ENCODE measurements around the gene TGIF2. TPM values are rescaled to one million over a fixed set of nuclear protein-coding genes. Genes with fewer than 3 reads are reported as not detected.

TGIF2 gene
- total and polyA plus RNA-seq, 2 of the 8 experiments (the other 6 are each of a cell fraction or from before 2014, with no cell fraction given): 49.7 to 76.7 TPM

DNA sequence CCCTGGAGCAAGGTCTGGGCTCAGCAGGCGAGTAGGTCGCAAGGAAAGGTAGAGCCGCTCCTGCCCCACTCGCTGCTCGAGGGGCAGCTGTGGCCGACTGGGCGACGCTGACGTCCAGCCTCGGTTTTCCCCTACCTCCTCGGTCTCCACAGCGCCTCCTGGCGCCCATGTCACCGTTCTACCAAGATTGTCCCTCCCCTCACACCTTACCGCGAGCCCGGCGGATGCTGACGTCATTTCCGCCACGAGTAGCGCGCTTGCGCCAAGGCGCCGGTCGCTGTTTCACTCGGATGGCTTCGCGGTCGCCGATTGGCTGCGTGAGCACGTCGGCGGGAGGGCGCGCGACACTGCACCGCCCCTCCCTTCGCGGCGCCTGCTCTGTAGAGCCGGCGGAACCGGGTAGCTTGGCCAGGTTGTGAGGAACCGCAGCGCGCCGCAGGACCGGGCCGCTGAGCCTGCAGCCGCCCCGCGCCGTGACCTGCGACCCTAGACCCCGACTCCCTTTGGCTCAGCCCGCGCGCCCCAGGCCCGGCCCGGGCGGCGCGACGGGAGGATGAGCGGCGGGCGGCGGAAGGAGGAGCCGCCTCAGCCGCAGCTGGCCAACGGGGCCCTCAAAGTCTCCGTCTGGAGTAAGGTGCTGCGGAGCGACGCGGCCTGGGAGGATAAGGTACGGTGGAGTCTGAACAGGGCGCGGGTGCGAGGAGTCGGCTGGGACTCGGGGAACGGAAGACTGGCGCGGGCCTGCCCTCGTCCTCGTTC, 32.2 kb downstream of the TGIF2 start, which contains the start of gene RAB5IF (continued):
- TF ChIP-seq, protein P1, sequence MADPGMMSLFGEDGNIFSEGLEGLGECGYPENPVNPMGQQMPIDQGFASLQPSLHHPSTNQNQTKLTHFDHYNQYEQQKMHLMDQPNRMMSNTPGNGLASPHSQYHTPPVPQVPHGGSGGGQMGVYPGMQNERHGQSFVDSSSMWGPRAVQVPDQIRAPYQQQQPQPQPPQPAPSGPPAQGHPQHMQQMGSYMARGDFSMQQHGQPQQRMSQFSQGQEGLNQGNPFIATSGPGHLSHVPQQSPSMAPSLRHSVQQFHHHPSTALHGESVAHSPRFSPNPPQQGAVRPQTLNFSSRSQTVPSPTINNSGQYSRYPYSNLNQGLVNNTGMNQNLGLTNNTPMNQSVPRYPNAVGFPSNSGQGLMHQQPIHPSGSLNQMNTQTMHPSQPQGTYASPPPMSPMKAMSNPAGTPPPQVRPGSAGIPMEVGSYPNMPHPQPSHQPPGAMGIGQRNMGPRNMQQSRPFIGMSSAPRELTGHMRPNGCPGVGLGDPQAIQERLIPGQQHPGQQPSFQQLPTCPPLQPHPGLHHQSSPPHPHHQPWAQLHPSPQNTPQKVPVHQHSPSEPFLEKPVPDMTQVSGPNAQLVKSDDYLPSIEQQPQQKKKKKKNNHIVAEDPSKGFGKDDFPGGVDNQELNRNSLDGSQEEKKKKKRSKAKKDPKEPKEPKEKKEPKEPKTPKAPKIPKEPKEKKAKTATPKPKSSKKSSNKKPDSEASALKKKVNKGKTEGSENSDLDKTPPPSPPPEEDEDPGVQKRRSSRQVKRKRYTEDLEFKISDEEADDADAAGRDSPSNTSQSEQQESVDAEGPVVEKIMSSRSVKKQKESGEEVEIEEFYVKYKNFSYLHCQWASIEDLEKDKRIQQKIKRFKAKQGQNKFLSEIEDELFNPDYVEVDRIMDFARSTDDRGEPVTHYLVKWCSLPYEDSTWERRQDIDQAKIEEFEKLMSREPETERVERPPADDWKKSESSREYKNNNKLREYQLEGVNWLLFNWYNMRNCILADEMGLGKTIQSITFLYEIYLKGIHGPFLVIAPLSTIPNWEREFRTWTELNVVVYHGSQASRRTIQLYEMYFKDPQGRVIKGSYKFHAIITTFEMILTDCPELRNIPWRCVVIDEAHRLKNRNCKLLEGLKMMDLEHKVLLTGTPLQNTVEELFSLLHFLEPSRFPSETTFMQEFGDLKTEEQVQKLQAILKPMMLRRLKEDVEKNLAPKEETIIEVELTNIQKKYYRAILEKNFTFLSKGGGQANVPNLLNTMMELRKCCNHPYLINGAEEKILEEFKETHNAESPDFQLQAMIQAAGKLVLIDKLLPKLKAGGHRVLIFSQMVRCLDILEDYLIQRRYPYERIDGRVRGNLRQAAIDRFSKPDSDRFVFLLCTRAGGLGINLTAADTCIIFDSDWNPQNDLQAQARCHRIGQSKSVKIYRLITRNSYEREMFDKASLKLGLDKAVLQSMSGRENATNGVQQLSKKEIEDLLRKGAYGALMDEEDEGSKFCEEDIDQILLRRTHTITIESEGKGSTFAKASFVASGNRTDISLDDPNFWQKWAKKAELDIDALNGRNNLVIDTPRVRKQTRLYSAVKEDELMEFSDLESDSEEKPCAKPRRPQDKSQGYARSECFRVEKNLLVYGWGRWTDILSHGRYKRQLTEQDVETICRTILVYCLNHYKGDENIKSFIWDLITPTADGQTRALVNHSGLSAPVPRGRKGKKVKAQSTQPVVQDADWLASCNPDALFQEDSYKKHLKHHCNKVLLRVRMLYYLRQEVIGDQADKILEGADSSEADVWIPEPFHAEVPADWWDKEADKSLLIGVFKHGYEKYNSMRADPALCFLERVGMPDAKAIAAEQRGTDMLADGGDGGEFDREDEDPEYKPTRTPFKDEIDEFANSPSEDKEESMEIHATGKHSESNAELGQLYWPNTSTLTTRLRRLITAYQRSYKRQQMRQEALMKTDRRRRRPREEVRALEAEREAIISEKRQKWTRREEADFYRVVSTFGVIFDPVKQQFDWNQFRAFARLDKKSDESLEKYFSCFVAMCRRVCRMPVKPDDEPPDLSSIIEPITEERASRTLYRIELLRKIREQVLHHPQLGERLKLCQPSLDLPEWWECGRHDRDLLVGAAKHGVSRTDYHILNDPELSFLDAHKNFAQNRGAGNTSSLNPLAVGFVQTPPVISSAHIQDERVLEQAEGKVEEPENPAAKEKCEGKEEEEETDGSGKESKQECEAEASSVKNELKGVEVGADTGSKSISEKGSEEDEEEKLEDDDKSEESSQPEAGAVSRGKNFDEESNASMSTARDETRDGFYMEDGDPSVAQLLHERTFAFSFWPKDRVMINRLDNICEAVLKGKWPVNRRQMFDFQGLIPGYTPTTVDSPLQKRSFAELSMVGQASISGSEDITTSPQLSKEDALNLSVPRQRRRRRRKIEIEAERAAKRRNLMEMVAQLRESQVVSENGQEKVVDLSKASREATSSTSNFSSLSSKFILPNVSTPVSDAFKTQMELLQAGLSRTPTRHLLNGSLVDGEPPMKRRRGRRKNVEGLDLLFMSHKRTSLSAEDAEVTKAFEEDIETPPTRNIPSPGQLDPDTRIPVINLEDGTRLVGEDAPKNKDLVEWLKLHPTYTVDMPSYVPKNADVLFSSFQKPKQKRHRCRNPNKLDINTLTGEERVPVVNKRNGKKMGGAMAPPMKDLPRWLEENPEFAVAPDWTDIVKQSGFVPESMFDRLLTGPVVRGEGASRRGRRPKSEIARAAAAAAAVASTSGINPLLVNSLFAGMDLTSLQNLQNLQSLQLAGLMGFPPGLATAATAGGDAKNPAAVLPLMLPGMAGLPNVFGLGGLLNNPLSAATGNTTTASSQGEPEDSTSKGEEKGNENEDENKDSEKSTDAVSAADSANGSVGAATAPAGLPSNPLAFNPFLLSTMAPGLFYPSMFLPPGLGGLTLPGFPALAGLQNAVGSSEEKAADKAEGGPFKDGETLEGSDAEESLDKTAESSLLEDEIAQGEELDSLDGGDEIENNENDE (IDR thresholded peaks at IDR 0.05; ENCODE audit: insufficient replicate concordance, low read length): no peak
- TF ChIP-seq EP300 (IDR thresholded peaks at IDR 0.05; ENCODE audit: borderline replicate concordance in 1 of 2, low read depth in 2 of 2, low read length in 2 of 2) (no peak; a peak in 1 of 3 replicates), POU5F1 (IDR thresholded peaks at IDR 0.05; ENCODE audit: low read depth, low read length) (no peak), TCF12 (IDR thresholded peaks at IDR 0.05; ENCODE audit: low read depth, low read length) (peak; percentile 71; the same call in 1 of the 2 replicates), CBX5 (IDR thresholded peaks at IDR 0.05; ENCODE audit: low read depth, low read length) (no peak), SIRT6 (IDR thresholded peaks at IDR 0.05; ENCODE audit: low read length) (no peak), EZH2 (IDR thresholded peaks at IDR 0.05; ENCODE audit: low read depth, low read length, severe bottlenecking) (no peak)
- TF ChIP-seq, protein P2, sequence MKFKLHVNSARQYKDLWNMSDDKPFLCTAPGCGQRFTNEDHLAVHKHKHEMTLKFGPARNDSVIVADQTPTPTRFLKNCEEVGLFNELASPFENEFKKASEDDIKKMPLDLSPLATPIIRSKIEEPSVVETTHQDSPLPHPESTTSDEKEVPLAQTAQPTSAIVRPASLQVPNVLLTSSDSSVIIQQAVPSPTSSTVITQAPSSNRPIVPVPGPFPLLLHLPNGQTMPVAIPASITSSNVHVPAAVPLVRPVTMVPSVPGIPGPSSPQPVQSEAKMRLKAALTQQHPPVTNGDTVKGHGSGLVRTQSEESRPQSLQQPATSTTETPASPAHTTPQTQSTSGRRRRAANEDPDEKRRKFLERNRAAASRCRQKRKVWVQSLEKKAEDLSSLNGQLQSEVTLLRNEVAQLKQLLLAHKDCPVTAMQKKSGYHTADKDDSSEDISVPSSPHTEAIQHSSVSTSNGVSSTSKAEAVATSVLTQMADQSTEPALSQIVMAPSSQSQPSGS (IDR thresholded peaks at IDR 0.05; ENCODE audit: low read length): peak; percentile 89
